NCI-H82 treated with DMSO at 0.1 percent for 48 hours (cell line): ENCODE measurements around the gene ULK3.

Experiments used
- DNase-seq: peaks from one replicate; lab custom pipeline; 2025; ENCODE audit not compliant: unreplicated experiment; lab: John Stamatoyannopoulos, UW

The ULK3 gene

DNA sequence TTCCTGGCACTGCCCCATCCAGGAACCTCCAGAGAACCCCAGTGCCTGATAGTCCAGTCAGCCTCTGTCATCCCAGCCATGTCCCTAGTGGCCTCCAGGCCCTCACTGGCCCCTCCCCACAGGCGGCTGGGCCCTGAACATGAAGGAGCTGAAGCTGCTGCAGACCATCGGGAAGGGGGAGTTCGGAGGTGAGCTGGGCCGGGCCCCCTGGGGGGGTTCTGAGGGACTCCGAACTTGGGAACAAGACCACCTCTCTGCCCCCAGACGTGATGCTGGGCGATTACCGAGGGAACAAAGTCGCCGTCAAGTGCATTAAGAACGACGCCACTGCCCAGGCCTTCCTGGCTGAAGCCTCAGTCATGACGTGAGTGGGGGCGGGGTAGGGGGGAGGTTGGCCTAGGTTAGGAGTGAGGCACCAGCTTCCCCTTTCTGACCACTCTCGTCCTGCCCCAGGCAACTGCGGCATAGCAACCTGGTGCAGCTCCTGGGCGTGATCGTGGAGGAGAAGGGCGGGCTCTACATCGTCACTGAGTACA is 42.3 kb downstream of the ULK3 start:
- DNase-seq, result no peak

- DNase-seq, result no peak
These were observed 42.9 kb downstream of the ULK3 start for GRCh38 chr15:74799856-74800558.

GRCh38 chr15:74799255-74799855 is 43.6 kb downstream of the ULK3 start:
- DNase-seq, result no peak

DNA sequence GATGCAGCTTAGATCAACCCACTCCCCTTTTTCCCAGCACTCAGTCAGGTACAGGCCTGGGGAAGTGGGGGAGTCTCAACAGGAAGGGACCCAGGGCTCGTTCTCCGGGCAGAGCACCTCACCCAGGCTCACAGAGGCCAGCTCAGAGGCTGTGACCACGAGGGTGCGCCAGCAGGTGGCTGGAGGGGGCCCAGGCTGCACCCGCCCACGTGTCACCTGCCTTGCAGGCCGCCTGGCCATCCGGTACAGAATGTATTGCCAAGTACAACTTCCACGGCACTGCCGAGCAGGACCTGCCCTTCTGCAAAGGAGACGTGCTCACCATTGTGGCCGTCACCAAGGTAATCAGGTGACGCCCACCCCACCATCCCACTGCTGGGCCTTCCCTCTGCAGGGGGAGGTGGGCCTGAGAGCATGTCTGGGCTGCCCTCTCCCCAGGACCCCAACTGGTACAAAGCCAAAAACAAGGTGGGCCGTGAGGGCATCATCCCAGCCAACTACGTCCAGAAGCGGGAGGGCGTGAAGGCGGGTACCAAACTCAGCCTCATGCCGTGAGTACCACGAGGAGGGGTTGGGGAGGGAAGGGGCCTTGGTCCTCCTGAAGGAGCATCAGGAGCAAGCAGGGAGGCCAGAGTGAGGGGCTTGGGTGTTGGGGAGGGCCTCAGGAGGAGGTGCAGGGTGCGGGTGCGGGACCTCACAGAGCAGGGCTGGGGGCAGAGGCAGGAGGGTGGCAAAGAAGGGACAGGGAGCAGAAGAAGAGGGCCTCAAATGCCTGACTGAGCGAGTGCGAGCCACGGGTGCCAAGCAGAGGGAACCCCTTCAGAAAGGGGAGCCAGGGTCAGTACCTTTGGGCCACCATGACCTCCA is 44.3 kb downstream of the ULK3 start:
- no peak for DNase-seq

- no peak for DNase-seq
These were observed 46.9 kb downstream of the ULK3 start for GRCh38 chr15:74795966-74796625.

DNA sequence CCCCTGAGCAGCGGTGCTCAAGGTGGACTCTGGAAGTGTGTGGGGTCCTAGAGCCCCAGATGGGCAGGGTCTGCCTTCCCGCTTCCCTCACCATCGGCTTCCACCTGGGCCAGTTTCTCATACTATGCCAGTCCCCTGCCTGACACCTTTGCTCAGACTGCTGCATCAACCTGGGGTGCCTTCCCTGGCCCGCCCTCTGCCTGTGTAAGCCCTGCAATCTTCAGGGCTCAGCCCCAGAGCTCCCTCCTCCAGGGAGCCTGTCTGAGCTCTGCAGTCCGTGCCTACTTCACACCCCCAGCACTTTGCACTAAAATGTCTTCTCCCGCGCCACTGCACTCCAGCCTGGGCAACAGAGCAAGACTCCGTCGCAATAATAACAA is 48.0 kb downstream of the ULK3 start:
- DNase-seq, result no peak

GRCh38 chr15:74794248-74794969 is 48.5 kb downstream of the ULK3 start:
- DNase-seq, result no peak

DNA sequence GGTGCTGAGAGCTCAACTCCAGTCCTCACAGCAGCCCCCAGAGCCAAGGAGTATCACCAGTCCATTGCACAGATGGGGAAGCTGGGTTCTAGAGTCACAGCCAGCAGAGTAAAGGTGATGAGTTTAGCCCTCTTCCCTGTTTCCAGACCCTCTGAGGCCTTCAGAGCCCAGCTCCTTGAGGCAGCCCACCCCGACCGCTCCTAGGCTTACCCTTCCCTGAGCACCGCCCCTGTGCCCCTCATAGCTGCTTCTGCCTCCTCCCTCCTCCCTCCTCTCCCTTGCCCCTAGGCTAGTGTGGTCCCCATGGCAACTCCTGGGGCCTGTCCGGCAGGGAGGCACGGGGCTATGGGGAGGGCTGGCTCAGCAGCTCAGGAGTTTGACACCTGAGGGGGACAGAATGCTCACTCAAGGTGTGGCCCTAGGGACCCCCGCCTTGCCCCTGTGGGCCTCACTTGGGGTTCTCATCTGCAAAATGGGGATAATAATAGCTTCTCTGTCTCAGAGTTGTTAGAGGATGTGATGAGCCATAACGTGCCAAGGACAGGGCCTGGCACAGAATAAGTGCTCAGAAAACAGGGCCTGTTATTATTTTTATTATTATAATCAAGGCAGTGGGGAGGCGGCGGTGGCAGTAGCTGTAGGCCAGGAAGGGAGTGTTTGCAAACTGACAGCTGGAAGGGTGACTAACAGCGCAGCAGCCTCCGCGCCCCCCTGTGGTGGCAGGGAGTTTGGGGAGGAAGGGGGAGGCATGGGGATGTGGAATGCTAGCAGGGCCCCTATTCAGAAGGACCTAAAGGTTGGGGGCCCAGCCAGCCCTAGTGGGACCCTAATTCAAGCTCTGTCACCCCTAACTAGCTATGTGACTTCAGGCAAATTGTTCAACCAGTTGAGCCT is 49.6 kb downstream of the ULK3 start:
- no peak for DNase-seq

DNA sequence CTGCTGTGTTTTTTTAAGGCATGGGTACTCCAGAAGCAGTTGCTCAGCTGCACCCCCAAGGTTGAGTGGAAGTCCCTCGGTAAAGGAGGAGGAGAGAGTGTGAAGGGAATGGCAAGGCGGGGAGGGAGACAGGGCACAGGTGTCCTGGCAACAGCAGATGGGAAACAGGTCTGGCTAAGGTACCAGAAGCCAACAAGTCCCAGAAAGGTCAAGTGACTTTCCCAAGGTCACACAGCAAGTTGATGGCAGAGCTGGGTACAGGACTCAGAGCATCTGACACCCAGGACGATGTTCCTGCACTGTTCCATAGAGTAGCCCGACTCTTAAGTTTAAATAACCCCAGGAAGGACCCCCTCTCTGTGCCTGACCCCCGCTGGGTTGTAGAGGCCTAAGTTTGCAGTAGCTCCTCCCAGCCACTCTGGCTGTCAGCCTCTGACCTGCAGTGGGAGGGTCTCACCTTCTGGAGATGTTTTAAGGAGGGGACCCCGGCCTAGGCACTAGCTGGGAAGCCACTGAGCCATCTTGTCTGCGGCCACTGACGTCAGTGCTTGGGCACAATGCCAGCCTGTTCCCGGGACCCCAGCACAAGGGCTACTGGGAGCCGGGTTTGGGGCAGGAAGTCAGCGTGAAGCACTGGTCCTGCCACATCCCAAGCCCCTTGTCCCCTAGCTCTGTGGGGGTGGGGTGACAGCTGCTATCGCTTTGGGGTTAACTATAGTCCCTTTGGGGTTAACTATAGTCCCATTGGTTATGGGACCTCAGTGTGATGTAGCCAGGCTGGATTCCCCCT is 50.5 kb downstream of the ULK3 start:
- no peak for DNase-seq

DNA sequence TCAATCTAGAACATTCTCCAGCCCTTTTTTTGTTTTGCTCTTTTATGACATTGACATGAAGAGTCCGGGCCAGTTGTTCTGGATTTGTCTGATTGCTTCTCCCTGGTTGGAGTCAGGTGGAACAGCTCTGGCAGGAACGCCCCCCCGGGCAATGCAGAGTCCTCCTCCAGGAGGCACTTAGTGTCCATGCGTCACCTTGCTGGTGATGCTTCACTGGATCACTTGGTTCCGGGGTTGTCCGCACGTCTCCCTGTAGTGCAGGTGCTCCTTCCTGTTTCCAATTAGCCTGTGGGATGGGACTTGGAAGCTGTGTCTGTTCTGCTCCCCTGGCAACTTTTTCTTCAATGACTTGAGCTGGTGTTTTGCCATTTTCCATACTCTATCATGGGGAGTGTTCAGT is 51.3 kb downstream of the ULK3 start:
- no peak for DNase-seq

GRCh38 chr15:74791007-74791406 is 51.9 kb downstream of the ULK3 start:
- no peak for DNase-seq

GRCh38 chr15:74790080-74790916 is 52.7 kb downstream of the ULK3 start:
- no peak for DNase-seq

GRCh38 chr15:74789741-74790079 is 53.2 kb downstream of the ULK3 start:
- DNase-seq, result no peak

DNA sequence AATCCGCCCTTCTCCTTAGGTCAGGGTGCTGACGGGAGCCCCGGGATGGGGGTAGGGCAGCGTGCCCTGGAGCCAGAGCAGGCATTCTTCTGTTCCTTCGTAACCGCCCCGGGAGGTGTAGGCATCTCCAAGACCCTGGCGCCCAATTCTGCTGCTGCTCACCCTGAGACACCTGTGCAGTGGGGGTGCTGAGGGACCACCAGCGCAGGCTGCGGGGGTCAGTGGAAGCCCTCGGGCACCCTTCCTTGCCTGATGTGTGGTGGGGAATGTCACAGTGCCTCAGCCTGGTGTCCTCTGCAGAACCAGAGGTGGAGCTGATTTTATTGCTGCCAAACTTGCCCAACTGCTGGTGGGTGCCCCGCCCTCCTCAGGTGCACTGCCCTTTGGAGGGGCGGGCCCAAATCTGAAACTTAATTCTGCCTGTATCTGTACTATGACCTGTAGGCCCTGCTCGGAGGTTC is 53.8 kb downstream of the ULK3 start:
- DNase-seq, result no peak

DNA sequence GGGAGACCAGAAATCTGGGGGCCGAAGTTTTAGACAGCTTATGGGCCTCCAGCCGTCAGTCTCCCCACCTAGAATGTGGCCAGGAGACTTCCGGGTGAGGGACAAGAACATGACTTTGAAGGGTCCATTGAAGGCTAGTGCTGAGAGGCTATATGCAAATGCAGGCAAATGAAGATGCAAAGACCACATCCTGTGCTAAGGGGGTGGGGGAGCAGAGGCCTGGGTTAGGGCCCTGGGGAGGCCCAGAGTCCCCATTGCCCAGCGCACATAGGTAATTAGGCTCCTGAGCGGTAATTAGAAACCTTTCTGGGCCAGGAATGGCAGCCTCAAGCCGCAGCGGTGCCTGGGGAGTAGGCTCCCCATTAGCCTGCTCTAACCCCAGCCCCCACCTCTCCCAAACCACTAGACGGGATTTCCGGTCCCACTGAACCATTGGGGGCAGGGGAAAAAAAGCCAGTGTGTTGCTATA is 54.2 kb downstream of the ULK3 start:
- DNase-seq, result no peak

DNA sequence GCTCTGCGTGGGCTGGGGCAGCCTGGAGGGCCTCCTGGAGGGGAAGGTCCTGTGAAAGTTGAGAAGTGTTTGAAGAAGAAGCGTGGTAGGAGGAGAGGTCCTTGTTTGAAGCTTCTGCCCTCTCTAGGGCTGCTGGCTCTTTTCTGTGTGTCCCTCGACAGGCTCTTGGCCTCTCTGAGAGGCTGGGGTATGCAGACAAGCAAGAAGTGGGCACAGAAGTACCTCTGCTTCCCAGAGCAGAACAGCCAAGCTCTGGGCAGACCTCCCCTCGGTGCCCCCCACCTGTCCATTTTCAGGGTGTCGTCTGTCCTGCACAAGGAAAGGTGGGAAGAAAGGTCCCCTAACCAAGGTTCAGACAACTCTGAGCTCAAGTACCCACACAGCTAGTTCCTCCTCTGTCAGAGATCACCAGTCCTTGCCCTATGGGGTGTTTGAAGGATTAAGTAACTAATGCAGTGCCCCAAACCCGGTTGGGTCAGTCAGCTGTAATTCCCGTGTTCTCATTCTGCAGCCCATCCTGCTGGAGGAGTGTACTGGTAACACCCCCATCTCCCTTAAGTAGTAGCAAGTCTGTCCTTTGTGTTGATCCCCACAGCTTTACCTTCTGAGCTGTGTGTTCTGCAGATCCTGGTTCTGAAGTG is 54.8 kb downstream of the ULK3 start:
- DNase-seq, result no peak

DNA sequence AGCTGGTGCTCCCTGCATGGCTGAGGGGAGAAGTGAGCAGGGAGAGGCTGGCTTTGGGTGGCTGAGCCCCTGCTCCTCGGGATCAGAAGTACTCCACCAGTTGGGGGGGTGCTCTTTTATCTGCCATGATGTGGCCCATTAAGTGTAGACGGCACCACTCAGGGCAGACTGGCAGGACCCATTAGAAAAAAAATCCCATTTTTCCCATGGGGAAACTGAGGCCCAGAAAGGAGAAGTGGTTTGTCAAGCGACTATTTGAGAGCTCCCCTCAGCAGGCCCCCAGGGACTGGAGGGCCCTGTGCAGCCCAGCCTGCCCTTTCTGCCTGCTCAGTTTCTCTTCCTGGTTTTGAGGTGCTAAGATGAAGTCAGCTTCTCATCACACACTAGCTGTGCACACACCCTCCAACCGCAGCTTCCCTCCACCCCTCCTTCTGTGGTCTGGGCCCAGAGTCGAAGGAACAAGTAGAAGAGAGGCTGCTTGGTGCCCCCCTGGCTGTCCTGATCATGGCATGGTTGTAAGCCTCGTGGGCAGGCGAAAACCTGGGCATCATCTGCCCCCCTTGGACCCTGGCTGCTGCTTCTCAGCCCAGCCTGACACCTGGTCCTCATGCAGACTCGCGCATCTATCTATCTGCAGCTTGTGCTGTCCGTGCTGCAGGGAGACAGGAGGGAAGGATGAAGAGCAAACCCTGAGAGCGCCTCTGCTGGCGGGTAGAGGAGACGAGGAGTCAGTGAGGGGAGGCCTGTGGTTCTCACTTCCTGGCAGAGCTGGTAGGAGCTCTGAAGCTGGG is 55.5 kb downstream of the ULK3 start:
- DNase-seq, result peak; percentile 9
